ENCODE results near the gene SUOX.

SUOX gene

DNA sequence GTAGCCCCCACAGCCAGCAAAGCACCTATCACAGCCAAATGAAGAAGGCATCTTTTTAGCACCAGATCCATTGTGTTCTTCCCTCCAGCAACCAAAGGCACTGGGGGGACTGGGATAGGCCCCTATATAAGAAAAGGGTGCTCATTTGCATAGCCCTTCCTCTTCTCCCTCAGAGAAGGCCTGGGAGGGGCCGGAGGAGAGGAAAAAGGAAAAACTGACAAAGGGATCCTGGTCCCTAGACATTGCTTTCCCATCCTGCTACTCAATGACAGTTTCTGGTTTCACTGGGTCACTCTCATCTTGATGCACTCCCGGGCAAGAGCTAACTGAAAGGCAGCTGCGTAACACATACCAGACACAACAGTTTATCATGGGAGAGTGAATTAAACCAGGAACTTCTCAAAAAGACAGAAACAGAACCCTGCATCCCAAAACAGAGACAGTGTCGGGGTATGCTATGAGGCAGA, 31.1 kb upstream of the SUOX start, which contains the start of gene PMEL:
TSS of gene PMEL (minus strand) at position 102 of the 467 bp plus-strand sequence. CDS start at position 71, 31 bp downstream.
- H3K4me2 ChIP-seq (ENCODE audit: low read length): peak within 1 kb of the TSS; percentile 69
- no peaks in the 10 kb centered on the region for H3K9me2 ChIP-seq (ENCODE audit: low read depth, low read length)
- peaks cover 14% of the 10 kb centered on the region; the same call in 1 of the 2 replicates for H3K36me3 ChIP-seq (ENCODE audit: insufficient read depth, low read length)
- no peaks in the 10 kb centered on the region for H3K9me3 ChIP-seq (ENCODE audit: low read length)
- no peaks in the 10 kb centered on the region for H3K27me3 ChIP-seq (ENCODE audit: insufficient read depth, low read length)
- H4K20me1 ChIP-seq (ENCODE audit: insufficient read depth, low read length): no peaks in the 10 kb centered on the region
- peaks cover 9% of the 10 kb centered on the region; the same call in 1 of the 2 replicates for H3K79me2 ChIP-seq (ENCODE audit: insufficient read depth, low read length)
- peaks cover 24% of the 10 kb centered on the region for H3K4me1 ChIP-seq (ENCODE audit: insufficient read depth, low read length, severe bottlenecking)
- H3K27ac ChIP-seq (ENCODE audit: low read depth, low read length, poor library complexity, severe bottlenecking): peak within 1 kb of the TSS; percentile 22
- peak within 1 kb of the TSS; percentile 88 for H3K9ac ChIP-seq (ENCODE audit: low read length)
- H2AFZ ChIP-seq (ENCODE audit: low read length): no peak within 1 kb of the TSS
- TF ChIP-seq EZH2 (IDR thresholded peaks at IDR 0.05; ENCODE audit: borderline replicate concordance, low read length): no peak
- TF ChIP-seq, protein P1, sequence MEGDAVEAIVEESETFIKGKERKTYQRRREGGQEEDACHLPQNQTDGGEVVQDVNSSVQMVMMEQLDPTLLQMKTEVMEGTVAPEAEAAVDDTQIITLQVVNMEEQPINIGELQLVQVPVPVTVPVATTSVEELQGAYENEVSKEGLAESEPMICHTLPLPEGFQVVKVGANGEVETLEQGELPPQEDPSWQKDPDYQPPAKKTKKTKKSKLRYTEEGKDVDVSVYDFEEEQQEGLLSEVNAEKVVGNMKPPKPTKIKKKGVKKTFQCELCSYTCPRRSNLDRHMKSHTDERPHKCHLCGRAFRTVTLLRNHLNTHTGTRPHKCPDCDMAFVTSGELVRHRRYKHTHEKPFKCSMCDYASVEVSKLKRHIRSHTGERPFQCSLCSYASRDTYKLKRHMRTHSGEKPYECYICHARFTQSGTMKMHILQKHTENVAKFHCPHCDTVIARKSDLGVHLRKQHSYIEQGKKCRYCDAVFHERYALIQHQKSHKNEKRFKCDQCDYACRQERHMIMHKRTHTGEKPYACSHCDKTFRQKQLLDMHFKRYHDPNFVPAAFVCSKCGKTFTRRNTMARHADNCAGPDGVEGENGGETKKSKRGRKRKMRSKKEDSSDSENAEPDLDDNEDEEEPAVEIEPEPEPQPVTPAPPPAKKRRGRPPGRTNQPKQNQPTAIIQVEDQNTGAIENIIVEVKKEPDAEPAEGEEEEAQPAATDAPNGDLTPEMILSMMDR (IDR thresholded peaks at IDR 0.05; ENCODE audit: low read length): no peak
- H3K4me3 ChIP-seq (ENCODE audit: low read depth, low read length, poor library complexity, severe bottlenecking): peak within 1 kb of the TSS; percentile 89
- H3F3A ChIP-seq (ENCODE audit: insufficient read depth, low read length): no peaks in the 10 kb centered on the region

DNA sequence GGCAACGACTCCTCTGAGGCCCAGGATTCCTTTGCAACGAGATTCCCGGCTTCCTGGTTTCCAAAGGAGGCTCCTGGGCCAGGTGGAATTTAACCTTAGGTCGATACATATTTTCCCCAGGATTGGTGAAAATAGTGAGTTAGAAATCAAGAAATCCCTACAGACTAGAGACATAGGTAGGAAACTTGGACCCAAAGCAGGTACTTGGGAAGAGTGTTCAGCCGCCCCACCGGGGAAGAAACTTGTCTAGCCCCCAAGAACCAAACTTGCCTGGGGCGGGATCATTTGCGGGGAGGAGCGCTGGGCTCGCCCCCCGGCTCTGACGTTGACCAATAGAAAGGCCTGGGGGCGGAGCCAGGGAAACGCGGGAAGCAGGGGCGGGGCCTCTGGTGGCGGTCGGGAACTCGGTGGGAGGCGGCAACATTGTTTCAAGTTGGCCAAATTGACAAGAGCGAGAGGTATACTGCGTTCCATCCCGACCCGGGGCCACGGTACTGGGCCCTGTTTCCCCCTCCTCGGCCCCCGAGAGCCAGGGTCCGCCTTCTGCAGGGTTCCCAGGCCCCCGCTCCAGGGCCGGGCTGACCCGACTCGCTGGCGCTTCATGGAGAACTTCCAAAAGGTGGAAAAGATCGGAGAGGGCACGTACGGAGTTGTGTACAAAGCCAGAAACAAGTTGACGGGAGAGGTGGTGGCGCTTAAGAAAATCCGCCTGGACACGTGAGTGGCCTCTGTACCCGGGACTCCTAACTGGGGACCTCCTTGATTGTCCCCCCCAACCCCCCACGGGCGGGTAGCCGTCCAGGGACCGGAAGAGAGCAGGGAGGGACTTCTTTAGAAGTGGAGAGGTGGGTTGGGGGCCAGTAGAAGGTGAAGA, 30.4 kb upstream of the SUOX start, which contains the start of gene CDK2:
TSS of gene CDK2 (plus strand) at position 423 of the 874 bp plus-strand sequence. CDS start at position 602, 179 bp downstream.
- no peaks in the 10 kb centered on the region for H3K9me2 ChIP-seq (ENCODE audit: low read depth, low read length)
- H3K79me2 ChIP-seq (ENCODE audit: insufficient read depth, low read length): peaks cover 9% of the 10 kb centered on the region; the same call in 1 of the 2 replicates
- H3F3A ChIP-seq (ENCODE audit: insufficient read depth, low read length): no peaks in the 10 kb centered on the region
- TF ChIP-seq EZH2 (IDR thresholded peaks at IDR 0.05; ENCODE audit: borderline replicate concordance, low read length): no peak
- TF ChIP-seq, protein P1 (IDR thresholded peaks at IDR 0.05; ENCODE audit: low read length): no peak
- H3K4me1 ChIP-seq (ENCODE audit: insufficient read depth, low read length, severe bottlenecking): peaks cover 24% of the 10 kb centered on the region
- H3K4me2 ChIP-seq (ENCODE audit: low read length): peak within 1 kb of the TSS; percentile 69
- peak within 1 kb of the TSS; percentile 88 for H3K9ac ChIP-seq (ENCODE audit: low read length)
- H3K9me3 ChIP-seq (ENCODE audit: low read length): no peaks in the 10 kb centered on the region
- H3K27me3 ChIP-seq (ENCODE audit: insufficient read depth, low read length): no peaks in the 10 kb centered on the region
- H2AFZ ChIP-seq (ENCODE audit: low read length): no peak within 1 kb of the TSS
- H4K20me1 ChIP-seq (ENCODE audit: insufficient read depth, low read length): no peaks in the 10 kb centered on the region
- H3K36me3 ChIP-seq (ENCODE audit: insufficient read depth, low read length): peaks cover 20% of the 10 kb centered on the region; the same call in 1 of the 2 replicates
- H3K27ac ChIP-seq (ENCODE audit: low read depth, low read length, poor library complexity, severe bottlenecking): peak within 1 kb of the TSS; percentile 22
- H3K4me3 ChIP-seq (ENCODE audit: low read depth, low read length, poor library complexity, severe bottlenecking): peak within 1 kb of the TSS; percentile 89

DNA sequence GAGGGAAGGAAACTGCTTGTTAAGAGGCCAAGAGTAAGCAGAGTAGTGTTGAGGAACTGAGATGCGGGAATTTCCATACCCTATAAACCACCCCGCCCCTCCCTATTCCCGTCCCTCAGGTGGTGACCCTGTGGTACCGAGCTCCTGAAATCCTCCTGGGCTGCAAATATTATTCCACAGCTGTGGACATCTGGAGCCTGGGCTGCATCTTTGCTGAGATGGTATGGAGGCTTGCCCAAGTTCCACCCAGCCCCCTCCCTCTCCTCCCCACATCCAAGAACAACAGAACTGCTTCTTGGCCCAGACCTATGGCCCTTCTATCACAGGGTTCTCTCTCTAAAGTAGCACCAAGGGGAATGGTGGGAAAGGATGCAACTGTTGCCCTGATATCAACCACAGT, 27.7 kb upstream of the SUOX start:
- TF ChIP-seq EZH2 (IDR thresholded peaks at IDR 0.05; ENCODE audit: borderline replicate concordance, low read length): no peak
- TF ChIP-seq, protein P1 (IDR thresholded peaks at IDR 0.05; ENCODE audit: low read length): no peak
- no peak overlapping the region for H3K9ac ChIP-seq (ENCODE audit: low read length)
- H3K9me2 ChIP-seq (ENCODE audit: low read depth, low read length): no peaks in the 10 kb centered on the region
- peaks cover 10% of the 10 kb centered on the region; the same call in 1 of the 2 replicates for H3K79me2 ChIP-seq (ENCODE audit: insufficient read depth, low read length)
- no peaks in the 10 kb centered on the region for H3K27me3 ChIP-seq (ENCODE audit: insufficient read depth, low read length)
- no peak overlapping the region for H3K4me2 ChIP-seq (ENCODE audit: low read length)
- H2AFZ ChIP-seq (ENCODE audit: low read length): no peak overlapping the region
- H3K27ac ChIP-seq (ENCODE audit: low read depth, low read length, poor library complexity, severe bottlenecking): no peak overlapping the region
- no peaks in the 10 kb centered on the region for H3F3A ChIP-seq (ENCODE audit: insufficient read depth, low read length)
- no peaks in the 10 kb centered on the region for H4K20me1 ChIP-seq (ENCODE audit: insufficient read depth, low read length)
- no peaks in the 10 kb centered on the region for H3K9me3 ChIP-seq (ENCODE audit: low read length)
- peaks cover 25% of the 10 kb centered on the region; the same call in 1 of the 2 replicates for H3K36me3 ChIP-seq (ENCODE audit: insufficient read depth, low read length)
- H3K4me1 ChIP-seq (ENCODE audit: insufficient read depth, low read length, severe bottlenecking): peaks cover 36% of the 10 kb centered on the region
- H3K4me3 ChIP-seq (ENCODE audit: low read depth, low read length, poor library complexity, severe bottlenecking): no peak overlapping the region

Measured in OCI-LY1 (cell line).